HG03558 (cell line): Measurements from ENCODE around the gene HSFX3.
A peak's percentile ranks its signal among the peaks of the same experiment; 100 is the strongest.
"Not testable (repeated sequence)": the region's sequence is repeated elsewhere in the genome, so short reads cannot be mapped to it uniquely, and the experiment has no call there.

ENCODE experiments used
- ATAC-seq: cut with Tn5 transposase; IDR thresholded peaks from one replicate; pipeline ENCODE4 v1.9.1; 2021; ENCODE audit warnings: moderate number of reproducible peaks; ENCODE audit not compliant: unreplicated experiment; ENCODE audit errors: extremely low read depth

The HSFX3 gene, protein sequence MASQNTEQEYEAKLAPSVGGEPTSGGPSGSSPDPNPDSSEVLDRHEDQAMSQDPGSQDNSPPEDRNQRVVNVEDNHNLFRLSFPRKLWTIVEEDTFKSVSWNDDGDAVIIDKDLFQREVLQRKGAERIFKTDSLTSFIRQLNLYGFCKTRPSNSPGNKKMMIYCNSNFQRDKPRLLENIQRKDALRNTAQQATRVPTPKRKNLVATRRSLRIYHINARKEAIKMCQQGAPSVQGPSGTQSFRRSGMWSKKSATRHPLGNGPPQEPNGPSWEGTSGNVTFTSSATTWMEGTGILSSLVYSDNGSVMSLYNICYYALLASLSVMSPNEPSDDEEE

DNA sequence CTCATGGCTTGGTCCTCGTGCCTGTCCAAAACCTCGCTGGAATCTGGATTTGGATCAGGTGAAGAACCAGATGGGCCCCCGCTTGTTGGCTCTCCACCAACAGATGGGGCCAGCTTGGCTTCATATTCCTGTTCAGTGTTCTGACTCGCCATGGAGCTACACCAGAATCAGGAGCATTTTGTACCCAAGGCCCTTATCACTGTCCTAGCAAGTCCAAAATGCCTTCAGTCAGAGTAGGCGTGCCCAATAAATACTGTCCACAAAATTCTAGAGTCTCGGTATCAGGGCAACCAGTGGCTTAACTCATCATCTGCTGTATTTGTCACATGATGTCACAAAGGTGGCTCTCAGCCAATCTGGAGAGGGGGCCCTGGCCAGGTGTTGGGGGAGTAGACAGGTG lies at the start of gene HSFX3:
TSS of gene HSFX3 (minus strand) at position 224 of the 400 bp plus-strand sequence. CDS start at position 152, 72 bp downstream.
- ATAC-seq, result not testable (repeated sequence)

DNA sequence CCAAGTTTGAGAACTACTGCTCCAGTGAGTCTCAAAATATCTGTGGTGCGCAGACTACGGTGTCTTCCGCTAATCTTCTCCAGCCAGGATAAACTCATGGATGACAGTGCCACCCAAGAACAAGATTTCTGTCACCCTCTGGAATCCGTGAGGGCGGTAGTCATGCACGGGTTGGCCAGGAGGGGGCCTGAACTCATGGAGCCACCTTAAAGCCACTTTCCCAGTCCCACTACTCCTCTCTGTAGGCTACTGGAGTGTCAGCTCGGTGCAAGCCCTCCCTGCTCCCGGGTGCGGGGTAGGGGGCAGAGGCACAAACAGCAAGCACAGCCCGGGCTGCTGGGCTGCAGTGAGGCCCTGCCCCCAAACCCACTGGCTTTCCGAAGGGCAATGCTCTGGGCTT lies 48.9 kb upstream of the HSFX3 start:
- ATAC-seq, result not testable (repeated sequence)

GRCh38 chrX:149595943-149596342 lies 46.2 kb upstream of the HSFX3 start:
- not testable (repeated sequence) for ATAC-seq

DNA sequence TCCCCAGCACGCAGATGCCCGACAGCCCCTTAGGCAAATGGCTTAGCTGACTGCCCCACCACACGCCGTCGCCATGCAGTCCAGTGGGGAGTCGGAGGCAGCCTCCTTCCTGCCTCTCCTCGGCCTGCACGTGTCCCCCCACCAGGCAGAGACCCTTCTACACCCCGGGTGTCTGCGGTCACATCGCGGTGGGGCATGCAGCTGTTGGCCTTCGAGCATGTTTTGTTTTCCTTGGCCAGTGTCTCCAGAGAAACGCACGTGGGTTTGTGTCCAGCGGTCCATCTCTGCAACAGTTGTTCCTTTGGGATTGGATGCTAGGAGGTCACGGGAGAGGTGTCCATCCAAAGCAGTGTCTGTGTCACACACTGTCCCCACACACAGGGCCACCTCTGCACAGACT lies 45.5 kb upstream of the HSFX3 start, which contains the start of gene HSFX2:
TSS of gene HSFX2 (minus strand) at position 101 of the 400 bp plus-strand sequence. CDS start 614 bp downstream, outside the sequence.
- not testable (repeated sequence) for ATAC-seq

- ATAC-seq, result not testable (repeated sequence)
Measured at GRCh38 chrX:149590993-149591392, 41.3 kb upstream of the HSFX3 start.

DNA sequence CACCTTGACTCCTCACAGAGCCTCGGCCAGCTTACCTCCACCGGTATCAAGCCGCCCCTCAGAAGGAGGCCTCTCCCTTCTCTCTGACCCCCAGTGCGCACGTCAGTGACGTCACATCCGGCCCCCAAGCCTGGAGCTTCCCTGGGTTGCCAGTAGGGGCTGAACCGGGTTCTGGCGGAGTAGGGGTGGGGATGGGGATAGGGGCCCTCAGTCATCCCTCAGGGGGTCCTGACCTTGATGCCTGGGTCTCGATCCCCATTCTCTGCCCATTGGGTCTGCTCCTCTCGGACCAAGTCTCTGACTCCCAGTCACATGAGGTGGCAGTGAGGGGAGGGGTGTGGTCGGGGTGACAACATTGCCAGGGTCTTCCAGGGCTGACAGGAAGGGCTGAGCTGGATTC lies 37.6 kb upstream of the HSFX3 start, which contains the start of gene MAGEA9B:
TSS of gene MAGEA9B (minus strand) at position 101 of the 400 bp plus-strand sequence. CDS start 4,280 bp downstream, outside the sequence.
- not testable (repeated sequence) for ATAC-seq

- ATAC-seq, result not testable (repeated sequence)
Measured at GRCh38 chrX:149585631-149586030, 35.9 kb upstream of the HSFX3 start.

DNA sequence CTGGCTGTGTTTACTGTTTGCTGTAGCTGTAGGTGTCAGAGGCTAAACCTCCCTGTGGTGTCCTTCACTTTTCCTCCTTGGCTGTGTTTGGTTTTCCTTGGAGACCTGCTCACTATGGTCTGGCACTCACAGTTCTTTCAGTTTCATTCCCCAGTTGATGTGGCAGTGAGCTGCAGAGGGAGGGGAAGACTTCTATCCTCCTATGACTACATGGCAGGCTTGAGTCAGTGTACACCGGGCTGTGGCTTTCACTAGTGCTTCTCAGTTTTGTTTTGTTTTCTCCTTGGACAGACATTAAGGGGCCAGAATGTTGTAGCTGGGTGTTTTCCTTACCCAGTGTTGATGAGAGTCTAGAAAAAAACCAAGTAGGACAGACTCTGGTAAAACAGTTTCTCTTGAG lies 23.7 kb upstream of the HSFX3 start:
- ATAC-seq, result peak; percentile 99

DNA sequence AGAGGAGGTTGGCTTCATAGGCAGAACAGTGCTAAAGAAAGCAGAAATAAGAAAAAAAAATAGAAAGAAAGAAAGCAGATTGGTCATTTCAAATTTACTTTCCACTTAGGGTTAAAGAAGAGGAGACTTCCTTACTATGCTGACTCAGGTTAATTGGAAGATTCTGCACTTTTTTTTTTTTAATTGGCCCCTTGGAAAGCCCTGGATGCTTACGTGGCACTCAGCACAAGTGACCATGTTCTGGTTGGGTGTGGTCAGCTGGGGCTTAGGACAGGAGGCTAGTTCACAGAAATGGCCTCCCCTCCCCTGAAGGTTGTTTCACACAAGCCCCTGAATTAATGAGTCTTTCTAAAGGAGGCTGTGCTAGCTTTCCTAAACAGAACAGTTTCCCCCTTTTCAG lies 23.0 kb upstream of the HSFX3 start:
- ATAC-seq, result no peak

DNA sequence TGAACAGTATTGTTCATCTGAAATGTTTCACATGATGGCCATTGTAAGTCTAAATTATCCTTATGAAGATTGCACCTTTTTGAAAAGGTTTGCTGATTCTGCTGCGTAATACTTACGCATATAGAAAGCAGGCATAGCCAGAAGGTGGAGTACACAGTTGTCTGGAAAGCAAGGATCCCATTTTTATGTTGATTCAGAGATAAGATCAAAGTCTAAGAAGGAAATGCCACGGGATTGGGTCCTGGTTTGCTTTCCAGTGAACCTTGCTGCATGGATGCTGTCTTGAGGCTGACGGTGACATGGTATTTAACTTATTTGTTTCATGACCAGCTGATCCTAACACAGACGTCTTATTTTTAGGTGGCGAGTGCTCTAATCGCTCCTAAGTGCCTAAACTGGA lies 22.0 kb upstream of the HSFX3 start:
- ATAC-seq, result no peak

GRCh38 chrX:149570668-149571067 lies 20.9 kb upstream of the HSFX3 start:
- ATAC-seq, result no peak

DNA sequence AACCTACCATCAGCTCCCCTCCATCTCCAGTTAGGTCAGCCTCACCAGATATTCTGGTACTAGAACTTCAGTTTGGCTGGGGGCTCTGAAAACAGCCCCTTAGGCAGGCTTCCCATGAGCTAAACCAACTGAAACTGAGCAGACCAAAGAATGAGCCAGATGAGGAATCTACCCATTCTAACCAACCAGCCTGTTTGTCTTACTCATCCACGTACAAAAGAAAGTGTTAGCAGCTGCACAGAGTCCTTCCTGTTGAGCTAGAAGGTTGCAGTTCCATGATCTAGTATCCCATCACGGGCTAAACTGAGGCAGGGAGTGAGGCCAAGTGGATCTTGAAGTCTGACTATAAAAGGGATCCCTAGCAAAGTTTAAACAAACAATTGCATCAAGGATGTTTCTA lies 20.0 kb upstream of the HSFX3 start:
- ATAC-seq, result no peak

DNA sequence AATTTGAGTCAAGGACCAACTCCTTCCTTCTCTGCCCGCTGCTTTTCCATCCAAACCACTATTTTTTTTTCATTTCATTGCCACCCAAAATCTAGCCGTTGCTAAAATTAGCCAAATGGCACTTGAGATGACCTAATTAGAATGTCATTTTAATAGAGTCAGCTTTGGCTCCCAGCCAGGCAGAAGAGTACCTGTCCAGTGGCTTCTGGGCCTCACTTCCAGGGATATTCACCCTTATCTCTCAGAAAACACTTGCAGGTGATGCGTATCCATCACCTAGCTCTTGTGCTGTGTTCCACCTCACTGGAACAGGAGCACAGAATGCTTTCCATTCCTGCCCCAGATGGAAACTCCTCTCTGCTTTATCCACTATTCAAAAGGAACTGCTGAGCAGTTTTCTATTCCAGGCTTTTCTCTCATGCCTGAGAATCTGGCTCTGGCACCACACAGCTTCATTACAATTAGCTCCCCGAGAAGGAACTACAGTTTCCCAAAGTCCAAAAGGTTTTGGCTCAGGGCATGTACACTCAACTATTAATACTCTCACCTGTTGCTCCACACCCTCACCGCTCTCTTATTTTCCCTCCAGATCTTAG lies 19.1 kb upstream of the HSFX3 start:
- ATAC-seq, result no peak

GRCh38 chrX:149567621-149568417 lies 18.1 kb upstream of the HSFX3 start:
- ATAC-seq, result no peak

DNA sequence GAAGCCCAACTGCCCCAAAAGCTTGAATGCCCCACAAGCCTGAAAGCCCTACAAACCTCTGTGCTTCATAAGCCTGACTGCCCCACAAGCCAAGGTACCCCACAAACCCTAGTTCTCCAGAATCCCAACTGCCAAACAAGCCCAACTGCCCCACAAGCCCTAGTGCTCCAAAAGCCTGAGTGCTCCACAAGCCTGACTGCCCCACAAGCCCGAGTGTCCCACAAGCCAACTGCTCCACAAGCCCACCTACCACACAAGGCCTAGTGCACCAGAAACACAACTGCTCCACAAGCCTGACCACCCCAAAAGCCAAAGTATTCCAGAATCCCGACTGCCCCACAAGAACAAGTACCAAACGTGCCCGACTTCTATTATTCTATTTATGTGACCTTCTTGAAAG lies 13.6 kb upstream of the HSFX3 start:
- no peak for ATAC-seq

DNA sequence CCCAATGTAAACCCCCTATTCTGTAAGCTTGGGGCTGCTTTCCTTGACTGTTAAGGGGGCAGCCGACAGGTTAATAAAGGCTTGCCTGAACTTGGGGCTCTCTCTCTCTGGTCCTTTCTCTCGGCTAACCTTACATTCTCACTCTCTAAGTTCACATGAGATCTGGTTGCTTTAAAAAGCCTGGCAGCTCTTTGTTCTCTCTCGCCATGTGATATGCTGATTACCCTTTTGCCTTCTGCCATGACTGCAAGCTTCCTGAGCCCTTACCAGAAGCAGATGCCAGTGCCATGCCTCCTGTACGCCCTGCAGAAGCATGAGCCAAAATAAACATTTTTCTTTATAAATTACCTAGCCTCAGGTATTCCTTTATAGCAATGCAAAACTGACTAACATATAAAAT lies 5.5 kb upstream of the HSFX3 start:
- ATAC-seq, result not testable (repeated sequence)

DNA sequence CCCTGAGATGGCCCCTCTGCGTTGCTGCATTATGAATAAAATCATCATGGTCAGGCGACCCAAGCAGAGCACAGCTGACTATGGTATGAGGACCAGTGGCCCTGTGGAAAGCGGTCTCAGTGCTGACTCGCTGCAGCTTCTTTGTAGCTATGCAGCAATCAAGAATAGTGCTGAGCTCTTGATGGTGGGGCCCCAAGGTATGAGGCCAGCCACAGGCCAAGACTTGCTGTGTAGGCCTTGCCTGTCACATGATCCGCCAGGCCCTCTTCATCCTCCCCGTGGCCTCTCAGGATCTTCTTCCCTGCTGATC lies 2.2 kb upstream of the HSFX3 start:
- not testable (repeated sequence) for ATAC-seq

DNA sequence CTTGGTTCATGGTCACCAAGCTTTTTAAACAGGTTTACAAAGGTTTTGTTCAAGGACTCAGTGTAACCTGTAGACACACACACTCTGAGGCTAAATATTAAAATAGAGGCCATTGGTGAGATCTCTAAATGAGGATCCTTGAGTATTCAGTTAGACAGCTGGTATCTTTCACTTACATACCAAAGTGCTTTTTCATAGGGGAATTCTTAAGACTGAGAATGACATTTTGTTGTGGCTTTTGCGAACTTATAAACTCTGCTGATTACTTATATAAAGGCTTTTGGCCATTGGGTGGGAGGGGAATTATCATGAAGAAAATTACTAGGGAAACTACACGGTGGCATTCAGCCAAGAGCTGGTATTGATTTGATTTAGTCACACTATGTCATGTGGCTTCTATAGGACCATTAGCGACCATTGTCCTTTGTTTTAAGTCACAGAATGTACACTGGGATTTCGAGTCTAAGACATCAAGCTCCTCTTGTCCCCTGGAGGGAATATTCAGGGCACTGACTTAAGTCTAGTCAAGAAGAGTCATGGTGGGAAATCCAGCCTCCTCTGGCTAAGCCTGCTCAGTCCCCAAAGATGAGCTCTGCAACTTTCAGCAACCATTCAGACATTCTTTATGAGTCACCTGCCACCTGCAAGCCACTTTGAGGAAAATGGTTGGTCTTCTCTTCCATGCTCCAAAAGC lies 1.7 kb upstream of the HSFX3 start:
- not testable (repeated sequence) for ATAC-seq

- ATAC-seq, result not testable (repeated sequence)
Measured at GRCh38 chrX:149550454-149550853, 730 bp upstream of the HSFX3 start.

- ATAC-seq, result not testable (repeated sequence)
Measured at GRCh38 chrX:149547782-149548181, 1.9 kb downstream of the HSFX3 start.
